Activated CD4-positive, alpha-beta T cell treated with anti-CD3 and anti-CD28 coated beads, Interleukin-2, amount 50 U/mL, for 24 hours (primary cell): ENCODE measurements around the gene USP6NL.
A peak's percentile ranks its signal among the peaks of the same experiment; 100 is the strongest.
"Not testable (repeated sequence)": the region's sequence is repeated elsewhere in the genome, so short reads cannot be mapped to it uniquely, and the experiment has no call there.

Experiments used
- DNase-seq, 2 donors: peaks; one replicate each; pipeline ENCODE4 v3.0.0-alpha.2; 2020; ENCODE audit warnings: low read depth in 1 of 2, low spot score in 1 of 2

USP6NL gene

GRCh38 chr10:11611248-11612020 is at the start of gene USP6NL:
Gene USP6NL (minus strand): TSS chr10:11611650. CDS start chr10:11597634, 14,016 bp downstream.
- peak; percentile 30 to 40 for DNase-seq

DNA sequence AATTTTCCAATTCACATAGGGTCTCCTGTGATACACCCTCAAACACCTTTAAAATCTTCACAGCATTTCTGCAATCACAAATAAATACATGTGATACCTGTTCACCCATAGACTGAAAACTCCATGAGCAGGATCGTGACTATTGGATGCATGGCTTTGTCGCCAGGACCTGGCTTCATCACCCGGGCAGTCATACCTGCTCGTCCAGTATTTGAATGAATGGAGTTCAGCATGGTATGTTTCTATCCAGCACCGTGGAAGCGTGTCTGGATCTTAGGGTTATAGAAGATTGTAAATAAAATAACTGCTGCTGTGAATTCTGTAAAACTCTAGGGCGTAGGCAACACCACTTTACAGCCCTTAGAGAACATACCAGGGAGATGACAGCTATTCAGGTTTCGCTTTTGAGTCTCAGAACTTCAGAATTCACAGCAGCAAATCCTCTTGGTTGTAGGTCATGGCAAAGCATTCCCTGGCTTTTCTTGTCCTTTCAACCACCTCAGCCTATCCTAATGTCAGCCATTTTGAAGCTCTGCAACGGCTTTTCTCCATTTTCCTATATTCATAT is 47.4 kb upstream of the USP6NL start:
- no peak for DNase-seq

DNA sequence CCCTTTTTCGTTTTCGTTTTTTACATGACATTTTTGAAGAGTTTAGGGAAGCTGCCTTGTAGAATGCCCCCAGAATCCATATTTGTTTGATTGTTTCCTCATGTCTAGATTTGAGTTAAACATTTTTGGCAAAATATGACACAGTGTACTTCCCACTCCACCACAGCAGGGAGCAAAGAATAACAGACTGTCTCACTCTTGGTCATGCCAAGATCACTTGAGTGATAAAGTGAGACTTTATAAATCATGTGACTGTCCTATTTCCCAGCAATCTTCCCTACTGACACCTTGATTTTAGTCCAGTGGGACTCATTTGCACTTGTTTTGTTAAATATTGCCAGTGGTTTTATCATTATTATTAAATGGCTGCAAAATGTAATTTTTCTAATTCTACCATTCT is 44.4 kb upstream of the USP6NL start:
- DNase-seq, result no peak

DNA sequence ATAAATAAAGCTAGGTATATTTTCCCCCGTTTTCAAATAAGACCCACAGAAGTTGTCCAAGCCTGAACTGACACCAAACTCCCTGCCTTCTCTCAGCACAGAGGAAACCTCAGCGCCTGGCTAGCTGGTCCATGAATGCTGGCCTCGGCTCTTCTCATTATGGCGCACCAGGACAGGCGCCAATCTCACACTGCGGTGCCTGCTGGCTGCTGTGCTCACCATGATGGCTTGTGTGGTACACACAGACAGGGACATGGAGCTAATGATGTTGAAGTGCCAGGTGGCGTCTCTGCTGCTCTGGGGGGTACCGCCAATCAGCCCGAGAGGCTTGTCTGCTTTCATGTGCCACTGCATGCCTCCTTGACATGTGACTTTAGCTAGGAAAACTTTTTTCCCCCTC is 43.2 kb upstream of the USP6NL start:
- no peak for DNase-seq

DNA sequence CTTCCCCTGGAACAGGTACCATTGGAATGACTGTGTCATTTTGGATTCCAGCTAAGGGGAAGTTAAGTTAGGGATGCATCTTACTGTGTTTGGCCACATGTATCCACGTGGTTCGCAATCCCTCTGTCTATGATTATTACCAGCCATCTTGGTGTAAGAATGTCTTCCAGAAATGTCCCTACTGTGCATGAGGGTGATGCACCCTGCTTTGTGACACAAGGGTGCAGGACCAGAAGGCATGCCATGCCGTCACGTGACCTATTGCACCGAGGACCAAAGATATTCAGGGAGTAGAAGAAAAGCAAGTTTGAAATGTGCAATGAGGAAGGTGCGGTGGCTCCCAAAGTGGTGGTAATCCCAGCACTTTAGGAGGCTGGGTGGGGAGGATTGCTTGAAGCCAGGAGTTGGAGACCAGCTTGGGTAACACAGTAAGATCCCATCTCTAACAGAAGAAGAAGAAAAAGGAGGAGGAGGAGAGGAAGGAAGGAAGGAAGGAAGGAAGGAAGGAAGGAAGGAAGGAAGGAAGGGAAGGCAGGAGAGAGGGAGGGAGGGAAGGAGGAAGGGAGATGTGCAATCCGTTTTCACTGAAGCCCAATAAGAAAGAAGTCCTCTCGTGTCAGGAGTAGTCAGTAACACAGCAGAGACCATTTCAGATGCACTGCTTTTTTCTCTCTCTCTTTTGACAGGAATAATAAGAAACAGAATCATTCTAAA is 42.5 kb upstream of the USP6NL start:
- no peak for DNase-seq

DNA sequence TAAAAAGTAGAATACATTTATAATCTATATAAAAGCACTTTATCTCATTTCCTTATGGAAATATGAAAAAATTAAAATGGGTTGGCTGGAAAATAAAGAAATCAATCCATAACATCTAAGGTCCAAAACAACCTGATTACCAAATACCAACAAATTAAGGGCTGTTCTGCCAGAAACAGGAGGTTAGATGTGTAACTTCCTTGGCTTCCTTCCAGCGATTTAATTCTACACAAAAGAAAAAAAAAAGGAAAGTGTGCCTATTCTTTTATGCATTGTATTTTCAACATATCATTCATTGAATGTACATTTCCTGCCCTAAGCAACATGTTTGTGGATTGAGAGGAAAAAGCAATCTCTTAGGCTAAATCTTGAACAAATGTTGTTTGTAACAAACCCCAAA is 36.2 kb upstream of the USP6NL start:
- DNase-seq, result no peak

DNA sequence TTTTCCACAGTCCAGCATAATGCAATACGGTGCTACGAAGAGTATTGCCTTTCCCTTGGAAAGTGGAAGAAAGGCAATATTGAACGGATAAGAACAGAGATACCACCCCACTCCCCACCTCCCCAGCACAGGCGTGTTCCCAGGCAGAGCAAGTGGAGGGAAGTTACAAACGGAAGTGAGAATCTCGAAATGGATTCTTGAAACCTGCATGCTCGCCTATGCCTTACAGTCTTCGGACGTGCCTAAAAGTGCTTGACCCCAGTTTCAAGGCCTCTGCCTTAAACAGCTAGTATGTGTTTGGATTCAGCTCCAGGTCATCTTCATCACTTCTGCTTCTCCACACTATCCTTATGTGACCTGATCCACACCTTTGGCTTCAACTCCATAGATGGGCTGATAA is 35.0 kb upstream of the USP6NL start:
- DNase-seq, result no peak

DNA sequence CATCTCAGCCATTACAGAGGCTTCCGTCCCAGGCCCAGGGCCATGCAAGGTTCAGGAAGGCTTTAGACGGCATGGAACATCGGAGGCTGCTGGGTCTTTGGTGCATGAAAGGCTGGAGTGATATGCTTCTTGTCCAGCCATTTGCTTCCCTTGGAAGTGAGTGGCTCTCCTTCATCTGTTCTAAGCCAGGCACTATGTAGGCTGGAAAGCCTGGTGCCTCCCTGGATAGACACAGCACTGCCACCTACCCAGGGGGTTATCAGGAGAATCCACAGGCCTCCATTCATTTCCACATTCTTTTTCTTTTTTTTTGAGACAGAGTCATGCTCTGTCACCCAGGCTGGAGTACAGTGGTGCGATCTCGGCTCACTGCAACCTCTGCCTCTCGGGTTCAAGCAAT is 31.6 kb upstream of the USP6NL start:
- no peak for DNase-seq

DNA sequence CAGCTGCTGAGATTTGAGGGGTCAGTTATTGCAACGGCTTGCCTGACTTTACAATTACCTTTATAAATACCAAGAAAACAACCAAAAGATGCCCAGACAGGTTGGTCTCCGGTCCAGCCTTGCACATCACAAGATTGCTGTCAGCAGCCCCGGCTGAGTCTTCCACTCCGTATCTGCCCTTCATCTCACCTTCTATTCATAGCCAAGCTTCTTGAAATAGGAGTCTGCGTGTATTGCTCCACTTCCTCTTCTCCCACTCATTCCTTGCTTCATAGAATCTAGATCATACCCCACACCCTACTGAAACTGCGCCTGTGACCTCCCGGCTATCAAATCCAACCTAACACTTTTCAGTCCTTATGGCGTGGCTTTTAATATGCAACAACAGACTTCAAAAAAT is 31.1 kb upstream of the USP6NL start:
- no peak for DNase-seq

DNA sequence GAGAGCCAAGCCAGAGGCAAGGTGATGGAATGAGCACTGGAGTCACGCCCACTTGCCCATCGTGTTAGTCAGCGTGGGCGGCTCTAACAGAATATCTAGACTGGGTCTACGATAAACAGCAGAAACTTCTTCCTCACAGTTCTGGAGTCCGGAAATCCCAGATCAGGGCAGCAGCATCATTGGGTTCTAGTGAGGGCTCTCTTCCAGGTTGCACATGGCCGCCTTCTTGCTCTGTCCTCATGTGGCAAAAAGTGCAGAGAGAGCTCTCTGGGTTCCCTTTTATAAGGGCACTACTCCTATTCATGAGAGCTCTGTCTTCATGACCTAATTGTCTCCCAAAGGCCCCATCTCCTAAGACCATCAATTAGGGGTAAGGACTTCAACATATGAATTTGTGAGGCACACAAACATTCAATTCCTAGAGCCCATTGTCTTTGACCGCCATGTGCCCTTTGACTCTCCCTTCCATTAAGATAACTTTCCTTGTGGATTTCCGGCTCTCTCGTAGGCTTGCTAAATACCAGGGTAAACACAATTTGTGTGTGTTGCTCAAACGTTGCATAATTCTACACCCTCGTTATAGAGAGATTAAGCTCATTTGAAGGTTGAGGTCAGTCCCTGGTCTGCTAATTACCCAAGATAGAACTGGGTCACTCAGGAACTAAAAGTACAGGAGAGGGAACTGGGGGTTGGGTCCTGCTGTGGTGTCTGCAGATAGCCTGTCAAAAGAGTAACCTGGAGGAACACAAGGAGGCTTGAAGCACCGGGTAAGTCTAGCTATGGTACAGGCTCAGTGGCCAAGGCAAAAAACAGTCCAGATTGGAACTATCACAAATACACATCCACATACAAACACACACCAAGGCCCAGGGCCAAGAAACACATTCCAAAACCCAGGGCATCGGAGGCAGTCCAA is 28.7 kb upstream of the USP6NL start:
- DNase-seq, result no peak

GRCh38 chr10:11639362-11639761 is 27.9 kb upstream of the USP6NL start:
- no peak for DNase-seq

DNA sequence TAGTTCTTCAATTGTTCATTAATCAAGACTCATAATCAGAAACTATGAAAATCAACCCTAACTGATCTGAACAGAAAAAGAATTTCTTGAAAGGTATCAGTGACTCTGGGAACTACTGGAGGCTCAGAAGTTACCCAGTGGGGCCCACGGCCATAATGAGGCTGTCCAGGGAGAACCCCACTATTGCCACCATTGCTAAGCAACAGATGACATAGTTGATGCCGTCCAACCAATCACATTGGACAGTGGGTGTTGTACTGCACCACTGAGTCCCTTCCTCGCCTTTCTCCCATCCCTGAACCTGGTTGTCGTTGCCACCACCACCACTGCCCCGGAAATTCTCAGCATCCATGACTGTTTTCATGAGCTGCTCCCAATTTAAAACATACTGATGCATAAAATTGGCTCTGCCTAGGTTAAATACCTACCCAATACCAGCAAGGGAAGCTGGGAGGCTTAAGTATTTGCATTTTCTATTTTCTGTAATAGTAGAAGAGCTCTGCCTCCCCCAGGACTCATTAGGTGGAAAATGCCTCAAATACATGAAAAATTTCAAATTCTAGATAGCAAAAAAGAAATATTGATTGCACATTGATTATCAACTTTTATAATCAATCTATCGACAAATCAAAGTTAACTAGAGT is 26.7 kb upstream of the USP6NL start:
- no peak for DNase-seq

GRCh38 chr10:11636697-11637303 is 25.4 kb upstream of the USP6NL start:
- DNase-seq, result no peak

DNA sequence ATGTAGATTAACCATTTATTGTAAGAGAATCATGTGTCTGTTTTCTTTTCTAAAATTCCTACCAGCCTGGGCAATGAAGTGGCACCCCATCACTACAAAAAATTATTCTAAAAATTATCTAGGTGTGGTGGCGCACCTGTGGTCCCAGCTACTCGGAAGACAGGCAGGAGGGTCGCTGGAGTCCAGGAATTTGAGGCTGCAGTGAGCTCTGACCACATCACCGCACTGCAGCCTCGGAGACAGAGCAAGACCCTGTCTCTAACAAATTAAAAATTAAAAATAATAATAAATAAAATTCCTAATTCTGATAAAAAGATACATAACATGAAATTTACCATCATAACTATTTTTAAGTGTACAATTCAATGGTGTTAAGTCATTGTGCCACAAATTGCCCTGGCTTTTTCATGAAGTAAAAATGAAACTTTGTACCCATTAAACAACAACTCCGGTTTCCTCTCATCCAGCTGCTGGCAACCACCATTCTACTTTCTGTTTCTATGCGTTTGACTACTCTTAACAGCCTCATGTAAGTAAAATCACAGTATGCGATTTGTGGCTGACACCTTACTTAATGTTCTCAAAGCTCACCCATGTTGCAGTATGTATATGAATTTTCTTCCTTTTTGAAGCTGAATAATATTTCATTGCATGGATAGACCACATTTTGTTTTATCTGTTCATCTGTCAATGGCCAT is 20.6 kb upstream of the USP6NL start:
- DNase-seq, result peak in 1 of 2 donors; percentile 21

DNA sequence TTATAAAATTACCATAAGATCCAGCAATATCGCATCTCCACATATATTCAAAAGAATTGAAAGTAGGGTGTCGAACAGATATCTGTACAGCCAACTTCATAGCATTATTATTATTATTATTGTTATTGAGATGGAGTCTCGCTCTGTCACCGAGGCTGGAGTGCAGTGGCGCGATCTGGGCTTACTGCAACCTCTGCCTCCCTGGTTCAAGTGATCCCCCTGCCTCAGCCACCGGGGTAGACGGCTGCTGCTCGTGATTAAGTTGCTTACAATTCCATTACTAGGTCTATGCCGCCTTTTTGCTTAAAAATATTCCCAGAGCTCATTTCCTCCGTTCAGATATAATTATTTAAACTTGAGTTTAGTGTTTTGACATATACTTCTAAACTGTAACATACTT is 19.8 kb upstream of the USP6NL start:
- DNase-seq, result no peak

GRCh38 chr10:11629731-11630130 is 18.3 kb upstream of the USP6NL start:
- DNase-seq, result no peak

DNA sequence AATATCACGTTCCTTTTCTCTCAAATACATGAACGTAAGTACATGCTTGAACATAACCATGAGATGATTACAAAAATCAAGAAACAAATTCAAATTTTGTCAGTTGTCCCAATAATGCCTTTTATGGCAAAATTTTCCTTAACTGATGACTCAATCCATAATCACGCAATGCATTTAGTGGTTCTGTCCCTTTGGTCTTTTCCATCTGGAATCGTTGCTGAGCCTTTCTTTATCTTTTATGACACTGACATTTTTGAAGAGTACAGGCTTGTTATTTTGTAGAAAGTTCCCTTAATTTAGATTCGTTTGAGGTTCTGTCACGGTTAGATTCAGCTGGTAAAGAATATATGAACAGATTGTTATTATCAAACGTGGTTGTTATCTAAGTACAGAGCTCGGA is 16.5 kb upstream of the USP6NL start:
- DNase-seq, result not testable (repeated sequence)

- no peak for DNase-seq
Measured at GRCh38 chr10:11626071-11626470, 14.6 kb upstream of the USP6NL start.

DNA sequence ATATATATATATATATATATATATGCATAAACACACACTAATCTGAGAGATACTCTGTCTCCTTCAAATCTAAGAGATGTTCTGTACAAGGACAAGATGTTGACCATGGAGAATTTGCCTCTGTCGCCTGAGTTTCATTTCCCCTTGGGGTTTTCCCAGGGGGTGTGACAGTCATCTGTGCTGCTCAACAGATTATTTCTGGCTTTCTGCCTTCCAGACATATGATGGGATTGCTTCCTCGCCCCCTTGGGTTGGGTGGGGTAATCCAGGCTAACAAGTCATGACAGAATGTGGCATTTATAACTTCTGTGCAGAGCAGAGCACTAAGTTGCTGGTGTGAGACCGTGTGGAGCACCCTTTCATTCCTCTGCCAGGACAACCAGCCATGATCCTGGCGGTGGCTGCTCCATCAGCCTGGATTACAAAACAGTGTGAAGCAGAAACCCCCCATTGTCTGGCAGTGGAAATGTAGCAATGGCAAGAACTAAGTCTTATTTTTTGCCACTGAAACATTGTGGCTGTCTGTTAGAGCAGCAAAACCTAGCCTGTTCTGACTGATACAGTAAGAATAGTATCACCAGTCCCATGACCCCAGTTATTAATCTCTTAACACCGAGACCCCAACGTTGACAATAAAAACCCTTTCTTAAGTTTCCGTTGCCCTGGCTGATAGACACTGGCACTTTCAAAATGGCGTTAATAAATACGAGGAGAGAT is 13.7 kb upstream of the USP6NL start:
- no peak for DNase-seq
